SK-N-SH (cell line): ENCODE data around the gene ZNF532. TPM values are rescaled to one million over a fixed set of nuclear protein-coding genes. Genes with fewer than 3 reads are reported as not detected.

ENCODE experiments used
- CTCF ChIA-PET: fragments of 300-600, 350-600 bp; formaldehyde crosslinking; extraction: SDS; loops from one replicate; lab custom pipeline; 2021; lab: Yijun Ruan, JAX
- POLR2A ChIA-PET: fragments of 350-600 bp; sonication (Branson Sonifier 250); formaldehyde crosslinking; extraction: SDS; loops from one replicate; lab custom pipeline; 2020; ENCODE audit warnings: antibody characterized with exemption, inconsistent platforms; lab: Yijun Ruan, JAX
- DNase-seq: peaks from one replicate; pipeline ENCODE4 v3.0.0; 2012
- H2AFZ ChIP-seq: fragments of 200-600 bp; sonication (generic); 2 replicates; pipeline ENCODE4 v1.8.1; 2016; ENCODE audit warnings: antibody characterized with exemption, mild to moderate bottlenecking, low read depth
- H3F3A ChIP-seq: fragments of 200-600 bp; sonication (generic); replicated peaks from 2 replicates; pipeline ENCODE3; 2016; ENCODE audit warnings: antibody characterized with exemption, mild to moderate bottlenecking; ENCODE audit not compliant: insufficient read depth
- H3K27ac ChIP-seq, 2 experiments: fragments of 200-500 bp in 1 of 2; fragments of 200-600 bp in 1 of 2; sonication (Bioruptor generic) in 1 of 2; sonication (generic), shearing (Covaris generic) in 1 of 2; 2 replicates each; pipeline versions ENCODE4 v1.5.1 to v1.6.1; 2014 to 2016; ENCODE audit warnings: low read depth in 2 of 2, inconsistent platforms in 1 of 2, low read length in 1 of 2, mild to moderate bottlenecking in 1 of 2, mixed read lengths in 1 of 2
- H3K27me3 ChIP-seq: fragments of 200-600 bp; sonication (generic), shearing (Covaris generic); 2 replicates; pipeline ENCODE4 v1.6.1; 2016; ENCODE audit warnings: mixed run types; ENCODE audit not compliant: insufficient read depth
- H3K36me3 ChIP-seq, 2 experiments: fragments of 200-500 bp in 1 of 2; fragments of 200-600 bp in 1 of 2; sonication (Bioruptor generic) in 1 of 2; sonication (generic) in 1 of 2; replicated peaks in 1 of 2; 2 replicates each; pipeline versions ENCODE3 to v1.5.1; 2014 to 2016; ENCODE audit warnings: low read length in 1 of 2, mild to moderate bottlenecking in 1 of 2; ENCODE audit not compliant: insufficient read depth in 2 of 2, control insufficient read depth in 1 of 2
- H3K4me1 ChIP-seq, 2 experiments: fragments of 200-500 bp in 1 of 2; fragments of 200-600 bp in 1 of 2; sonication (Bioruptor generic) in 1 of 2; sonication (generic), shearing (Covaris generic) in 1 of 2; 2 replicates each; pipeline versions ENCODE4 v1.5.1 to v1.6.1; 2014 to 2016; ENCODE audit warnings: low read depth in 1 of 2, low read length in 1 of 2, mixed run types in 1 of 2; ENCODE audit not compliant: insufficient read depth in 2 of 2, control insufficient read depth in 1 of 2
- H3K4me2 ChIP-seq: fragments of 200-600 bp; sonication (generic), shearing (Covaris generic); 2 replicates; pipeline ENCODE4 v1.6.1; 2017; ENCODE audit warnings: mixed run types
- H3K4me3 ChIP-seq, 2 experiments: fragments of 200-500 bp in 1 of 2; fragments of 200-600 bp in 1 of 2; sonication (Bioruptor generic) in 1 of 2; sonication (generic), shearing (Covaris generic) in 1 of 2; 2 replicates each; pipeline versions ENCODE4 v1.5.1 to v1.8.1; 2014 to 2016; ENCODE audit warnings: low read depth in 2 of 2, inconsistent platforms in 1 of 2, low read length in 1 of 2, mild to moderate bottlenecking in 1 of 2, mixed read lengths in 1 of 2, moderate library complexity in 1 of 2
- H3K79me2 ChIP-seq: fragments of 200-600 bp; sonication (generic); 2 replicates; pipeline ENCODE4 v1.8.1; 2017; ENCODE audit warnings: mild to moderate bottlenecking; ENCODE audit not compliant: insufficient read depth
- H3K9ac ChIP-seq: fragments of 200-600 bp; sonication (generic); 2 replicates; pipeline ENCODE4 v1.6.1; 2017; ENCODE audit warnings: mixed run types
- H3K9me2 ChIP-seq: fragments of 200-600 bp; sonication (generic); 2 replicates; pipeline ENCODE4 v1.6.1; 2017; ENCODE audit warnings: mixed run types
- H3K9me3 ChIP-seq: fragments of 200-600 bp; sonication (generic); 2 replicates; pipeline ENCODE4 v1.6.1; 2017; ENCODE audit warnings: mixed run types, mild to moderate bottlenecking, moderate library complexity
- H4K20me1 ChIP-seq: fragments of 200-600 bp; sonication (generic); 2 replicates; pipeline ENCODE4 v1.6.1; 2017; ENCODE audit warnings: mild to moderate bottlenecking, mixed run types; ENCODE audit not compliant: insufficient read depth
- CHD2 ChIP-seq: fragments of 150-350 bp; IDR thresholded peaks from 2 replicates; pipeline ENCODE4 v1.6.1; 2018; ENCODE audit warnings: low read length; ENCODE audit not compliant: partially characterized antibody
- CTCF ChIP-seq: fragments of 200-600 bp; sonication (generic); IDR thresholded peaks from 2 replicates; pipeline ENCODE4 v1.6.1; 2017; ENCODE audit warnings: antibody characterized with exemption, mild to moderate bottlenecking, moderate library complexity
- ELF1 ChIP-seq: IDR thresholded peaks from 2 replicates; pipeline ENCODE4 v1.4.0; 2012
- FOXJ3 ChIP-seq: sonication (generic); formaldehyde crosslinking; IDR thresholded peaks from 2 replicates; pipeline ENCODE4 v1.5.1; 2020; ENCODE audit warnings: mild to moderate bottlenecking, missing genetic modification reagents
- GABPA ChIP-seq: IDR thresholded peaks from 2 replicates; pipeline ENCODE4 v1.4.0; 2012; ENCODE audit warnings: low read depth, mild to moderate bottlenecking
- SIN3A ChIP-seq: IDR thresholded peaks from 2 replicates; pipeline ENCODE4 v1.6.1; 2012; ENCODE audit warnings: low read depth, mild to moderate bottlenecking, low read length, moderate library complexity, borderline replicate concordance
- SMC3 ChIP-seq: IDR thresholded peaks from 2 replicates; pipeline ENCODE4 v1.6.1; 2012; ENCODE audit warnings: low read depth, low read length, improper control_type of control experiment
- TCF12 ChIP-seq: IDR thresholded peaks from 2 replicates; pipeline ENCODE4 v1.4.0; 2012
- TEAD4 ChIP-seq: IDR thresholded peaks from 2 replicates; pipeline ENCODE4 v1.4.0; 2012; ENCODE audit warnings: mild to moderate bottlenecking, borderline replicate concordance; ENCODE audit not compliant: insufficient read depth
- ZBTB33 ChIP-seq: IDR thresholded peaks from 2 replicates; pipeline ENCODE4 v1.4.0; 2012; ENCODE audit warnings: low read depth, borderline replicate concordance
- WGBS: methylation state at CpG from one replicate; pipeline ENCODE4 v1.1.6; 2017; ENCODE audit warnings: low lambda C conversion rate; 5-methylcytosine and 5-hydroxymethylcytosine counted together
- polyA plus RNA-seq, 3 experiments: library from polyadenylated mRNA; depleted of rRNA; stranded (reverse); fragments of >200 nt; gene quantifications; 2 replicates each; pipeline ENCODE4 v1.2.3, GENCODE V29; 2012
- TF ChIP-seq, protein P1 (sequence below): fragments of 150-350 bp; IDR thresholded peaks from 2 replicates; pipeline ENCODE4 v1.6.1; 2017; ENCODE audit warnings: antibody characterized with exemption, low read length, low read depth, borderline replicate concordance
- TF ChIP-seq, protein P2 (sequence below): IDR thresholded peaks from 2 replicates; pipeline ENCODE4 v1.4.0; 2012; ENCODE audit warnings: low read depth

The ZNF532 gene
- polyA plus RNA-seq, 1 of the 3 experiments (the other 2 are of a cell fraction), result 34.7 TPM

- CTCF ChIA-PET, result interaction anchor here (0.9 to 1.9 kb wide), 4 partner anchors 13 to 205 kb away, joined by 3 to 5 read pairs (median 4); no protein-coding TSS in a partner anchor
- Histone ChIP-seq H3K9ac (peak overlapping the region; percentile 81), H3K27ac (peak overlapping the region; percentile 70 to 89), H3K79me2 (peaks cover 60% of the 10 kb centered on the region), H3K4me2 (peak overlapping the region; percentile 66), H3K36me3 (peaks cover 22 to 36% of the 10 kb centered on the region in 2 experiments), H2AFZ (peak overlapping the region; percentile 62; the same call in 1 of the 2 replicates), H3F3A (peaks cover 15% of the 10 kb centered on the region), H3K9me3 (no peaks in the 10 kb centered on the region), H3K4me1 (peaks cover 40 to 43% of the 10 kb centered on the region in 2 experiments), H3K4me3 (peak overlapping the region; percentile 46 to 59), H3K9me2 (no peaks in the 10 kb centered on the region), H3K27me3 (no peaks in the 10 kb centered on the region), H4K20me1 (no peaks in the 10 kb centered on the region)
- no peak for TF ChIP-seq TCF12
- TF ChIP-seq FOXJ3, result no peak
- no peak for TF ChIP-seq TEAD4
- TF ChIP-seq GABPA, result no peak
- TF ChIP-seq CHD2, result no peak
- no peak for TF ChIP-seq ZBTB33
- no peak for TF ChIP-seq CTCF
- TF ChIP-seq, protein P1, sequence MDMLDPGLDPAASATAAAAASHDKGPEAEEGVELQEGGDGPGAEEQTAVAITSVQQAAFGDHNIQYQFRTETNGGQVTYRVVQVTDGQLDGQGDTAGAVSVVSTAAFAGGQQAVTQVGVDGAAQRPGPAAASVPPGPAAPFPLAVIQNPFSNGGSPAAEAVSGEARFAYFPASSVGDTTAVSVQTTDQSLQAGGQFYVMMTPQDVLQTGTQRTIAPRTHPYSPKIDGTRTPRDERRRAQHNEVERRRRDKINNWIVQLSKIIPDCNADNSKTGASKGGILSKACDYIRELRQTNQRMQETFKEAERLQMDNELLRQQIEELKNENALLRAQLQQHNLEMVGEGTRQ, result no peak
- TF ChIP-seq ELF1, result no peak
- TF ChIP-seq, protein P2, sequence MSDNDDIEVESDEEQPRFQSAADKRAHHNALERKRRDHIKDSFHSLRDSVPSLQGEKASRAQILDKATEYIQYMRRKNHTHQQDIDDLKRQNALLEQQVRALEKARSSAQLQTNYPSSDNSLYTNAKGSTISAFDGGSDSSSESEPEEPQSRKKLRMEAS, result no peak
- TF ChIP-seq SMC3, result no peak
- no peak for TF ChIP-seq SIN3A
- DNase-seq, result no peak
- POLR2A ChIA-PET, result interaction anchor here (0.6 to 1.7 kb wide), 7 partner anchors 8 to 156 kb away, joined by 3 to 8 read pairs (median 3); no protein-coding TSS in a partner anchor
- 55% methylated on average over 4 of the region's 4 CpGs for WGBS
Measured at GRCh38 chr18:58865033-58865590, 435 bp downstream of the ZNF532 start.
